Activated CD4-positive, alpha-beta T cell treated with anti-CD3 and anti-CD28 coated beads, Interleukin-2, amount 50 U/mL, for 1 hour (primary cell): ENCODE data around the gene NTRK3.
"Not testable (repeated sequence)": the region's sequence is repeated elsewhere in the genome, so short reads cannot be mapped to it uniquely, and the experiment has no call there.

Experiments
- DNase-seq: peaks from one replicate; pipeline ENCODE4 v3.0.0-alpha.2; 2020

Gene NTRK3

GRCh38 chr15:87860743-87861142, 395.8 kb downstream of the NTRK3 start:
- no peak for DNase-seq

- DNase-seq: no peak
These were observed 397.9 kb downstream of the NTRK3 start for GRCh38 chr15:87858651-87859050.

GRCh38 chr15:87851497-87851896, 405.0 kb downstream of the NTRK3 start:
- DNase-seq: no peak

- no peak for DNase-seq
These were observed 405.6 kb downstream of the NTRK3 start for GRCh38 chr15:87850916-87851315.

- DNase-seq: no peak
These were observed 407.4 kb downstream of the NTRK3 start for GRCh38 chr15:87849181-87849580.

GRCh38 chr15:87848012-87848411, 408.5 kb downstream of the NTRK3 start:
- no peak for DNase-seq

- no peak for DNase-seq
These were observed 409.8 kb downstream of the NTRK3 start for GRCh38 chr15:87846746-87847145.

GRCh38 chr15:87843312-87843711, 413.2 kb downstream of the NTRK3 start:
- no peak for DNase-seq

GRCh38 chr15:87841426-87841998, 415.0 kb downstream of the NTRK3 start:
- DNase-seq: no peak

- not testable (repeated sequence) for DNase-seq
These were observed 420.7 kb downstream of the NTRK3 start for GRCh38 chr15:87835830-87836229.

- DNase-seq: not testable (repeated sequence)
These were observed 423.2 kb downstream of the NTRK3 start for GRCh38 chr15:87833333-87833732.

- DNase-seq: no peak
These were observed 427.0 kb downstream of the NTRK3 start for GRCh38 chr15:87829332-87830050.

- DNase-seq: no peak
These were observed 427.9 kb downstream of the NTRK3 start for GRCh38 chr15:87828608-87829007.

GRCh38 chr15:87827131-87827530, 429.4 kb downstream of the NTRK3 start:
- no peak for DNase-seq

- no peak for DNase-seq
These were observed 430.3 kb downstream of the NTRK3 start for GRCh38 chr15:87826119-87826747.

GRCh38 chr15:87818756-87819155, 437.8 kb downstream of the NTRK3 start:
- no peak for DNase-seq

GRCh38 chr15:87817553-87817952, 439.0 kb downstream of the NTRK3 start:
- no peak for DNase-seq

GRCh38 chr15:87816811-87817210, 439.7 kb downstream of the NTRK3 start:
- no peak for DNase-seq

GRCh38 chr15:87816016-87816415, 440.5 kb downstream of the NTRK3 start:
- DNase-seq: no peak
